ENCODE data around the gene UQCRC1.

Gene UQCRC1

GRCh38 chr3:48633256-48633655, 23.8 kb upstream of the UQCRC1 start:
- no peak for DNase-seq

- no peak for DNase-seq
Measured at GRCh38 chr3:48631516-48632448, 22.3 kb upstream of the UQCRC1 start.

- no peak for DNase-seq
Measured at GRCh38 chr3:48630833-48631232, 21.4 kb upstream of the UQCRC1 start.

GRCh38 chr3:48630407-48630806, 21.0 kb upstream of the UQCRC1 start:
- no peak for DNase-seq

- no peak for DNase-seq
Measured at GRCh38 chr3:48629894-48630293, 20.4 kb upstream of the UQCRC1 start.

- no peak for DNase-seq
Measured at GRCh38 chr3:48628277-48629017, 19.0 kb upstream of the UQCRC1 start.

DNA sequence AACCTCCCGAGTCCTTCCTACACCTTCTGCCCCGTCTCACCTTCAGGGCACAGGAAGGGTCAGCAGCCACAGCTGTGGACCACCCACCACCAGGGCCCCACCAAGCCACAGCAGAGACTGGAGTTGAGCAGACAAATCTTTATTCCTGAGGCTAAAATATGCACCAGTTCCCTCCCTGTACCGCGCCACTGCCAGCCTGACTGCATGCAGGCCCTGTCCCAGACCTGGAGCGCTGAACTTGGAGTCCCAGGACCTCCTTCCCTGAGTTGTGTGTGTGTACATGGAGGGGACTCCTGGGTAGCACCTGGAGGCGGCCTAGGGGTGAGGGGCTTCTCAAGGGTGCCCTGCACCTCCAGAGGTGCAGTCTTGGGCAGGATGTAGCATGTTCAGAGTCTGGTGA, 16.2 kb upstream of the UQCRC1 start:
- no peak for DNase-seq

DNA sequence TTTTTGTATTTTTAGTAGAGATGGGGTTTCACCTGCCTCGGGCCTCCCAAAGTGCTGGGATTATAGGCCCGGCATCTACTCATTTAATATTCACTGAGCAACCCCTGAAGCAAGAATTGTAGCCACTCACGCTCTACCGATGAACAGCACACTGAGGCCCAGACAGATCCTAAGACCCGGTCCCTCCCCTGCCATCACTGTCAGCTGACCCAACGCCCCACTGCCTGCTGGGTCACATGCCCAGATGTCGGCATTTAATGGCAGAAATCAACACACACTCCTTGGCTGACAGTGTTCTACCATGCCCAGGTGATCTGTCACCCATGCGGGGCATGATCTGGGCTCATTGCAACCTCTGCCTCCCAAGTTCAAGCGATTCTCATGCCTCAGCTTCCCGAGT, 15.3 kb upstream of the UQCRC1 start:
- no peak for DNase-seq

GRCh38 chr3:48623851-48624547, 14.6 kb upstream of the UQCRC1 start:
- DNase-seq = no peak

DNA sequence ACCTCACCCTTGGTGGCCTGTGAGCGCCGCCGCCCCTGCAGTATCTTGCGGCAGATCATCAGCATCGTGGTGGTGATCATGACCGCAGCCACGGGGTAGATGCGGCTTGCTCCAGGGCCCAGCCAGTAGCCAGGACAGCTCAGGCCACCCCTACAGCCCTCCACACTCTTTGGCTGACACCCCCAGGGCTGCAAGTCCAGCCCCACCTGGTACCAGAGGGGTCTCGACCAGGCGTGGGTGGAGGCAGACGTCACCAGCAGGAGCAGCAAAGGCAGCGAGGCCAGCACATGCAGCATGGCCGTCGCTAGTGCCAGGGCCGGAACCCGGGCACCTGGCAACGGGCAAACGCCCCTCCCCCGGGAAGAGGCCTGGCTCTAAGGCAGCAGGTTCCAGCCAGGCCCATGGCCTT, 12.0 kb upstream of the UQCRC1 start, which contains the start of gene TMEM89:
TSS of gene TMEM89 (minus strand) at position 309 of the 409 bp plus-strand sequence. CDS start at position 296, 13 bp downstream.
- no peak for DNase-seq

- no peak for DNase-seq
Measured at GRCh38 chr3:48619541-48620524, 10.4 kb upstream of the UQCRC1 start.

GRCh38 chr3:48617559-48617958, 8.1 kb upstream of the UQCRC1 start:
- no peak for DNase-seq

GRCh38 chr3:48614044-48614443, 4.6 kb upstream of the UQCRC1 start:
- DNase-seq = no peak

DNA sequence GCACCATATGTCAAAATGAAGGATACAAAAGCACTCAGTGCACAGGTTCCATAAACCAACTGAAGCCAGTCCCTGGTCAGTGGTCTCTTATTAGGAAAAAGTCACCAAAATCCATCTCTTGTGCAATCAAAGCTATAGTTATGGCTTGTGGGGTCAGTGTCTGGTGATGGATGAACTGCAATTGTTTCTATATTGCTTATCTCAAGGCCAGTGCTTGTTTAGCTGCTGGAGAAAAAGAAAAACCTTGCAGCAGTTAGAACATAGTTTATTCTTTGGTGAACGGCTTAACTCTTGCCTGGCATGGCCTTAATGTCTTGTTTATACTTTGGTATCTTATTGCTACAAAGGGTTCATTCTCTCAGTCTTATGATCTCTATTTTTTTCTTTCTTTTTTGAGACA, 2.9 kb upstream of the UQCRC1 start:
- DNase-seq = no peak

DNA sequence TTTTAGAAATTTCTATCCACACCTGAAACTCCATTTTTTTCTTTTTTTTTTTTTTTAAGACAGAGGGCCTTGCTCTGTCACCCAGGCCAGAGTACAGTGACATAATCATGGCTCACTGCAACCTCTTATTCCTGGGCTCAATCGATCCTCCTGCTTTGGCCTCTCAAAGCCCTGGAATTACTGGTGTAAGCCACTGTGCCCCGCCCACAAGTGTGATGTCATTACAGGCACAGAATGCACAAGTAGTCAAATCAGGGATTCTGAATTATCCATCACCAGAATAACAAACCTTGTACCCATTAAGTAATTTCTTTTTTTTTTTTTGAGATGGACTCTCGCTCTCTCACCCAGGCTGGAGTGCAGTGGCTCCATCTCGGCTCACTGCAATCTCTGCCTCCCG, 1.9 kb downstream of the UQCRC1 start:
- no peak for DNase-seq

- no peak for DNase-seq
Measured at GRCh38 chr3:48601622-48601994, 7.8 kb downstream of the UQCRC1 start.

- DNase-seq = no peak
Measured at GRCh38 chr3:48600711-48601621, 8.5 kb downstream of the UQCRC1 start.

DNA sequence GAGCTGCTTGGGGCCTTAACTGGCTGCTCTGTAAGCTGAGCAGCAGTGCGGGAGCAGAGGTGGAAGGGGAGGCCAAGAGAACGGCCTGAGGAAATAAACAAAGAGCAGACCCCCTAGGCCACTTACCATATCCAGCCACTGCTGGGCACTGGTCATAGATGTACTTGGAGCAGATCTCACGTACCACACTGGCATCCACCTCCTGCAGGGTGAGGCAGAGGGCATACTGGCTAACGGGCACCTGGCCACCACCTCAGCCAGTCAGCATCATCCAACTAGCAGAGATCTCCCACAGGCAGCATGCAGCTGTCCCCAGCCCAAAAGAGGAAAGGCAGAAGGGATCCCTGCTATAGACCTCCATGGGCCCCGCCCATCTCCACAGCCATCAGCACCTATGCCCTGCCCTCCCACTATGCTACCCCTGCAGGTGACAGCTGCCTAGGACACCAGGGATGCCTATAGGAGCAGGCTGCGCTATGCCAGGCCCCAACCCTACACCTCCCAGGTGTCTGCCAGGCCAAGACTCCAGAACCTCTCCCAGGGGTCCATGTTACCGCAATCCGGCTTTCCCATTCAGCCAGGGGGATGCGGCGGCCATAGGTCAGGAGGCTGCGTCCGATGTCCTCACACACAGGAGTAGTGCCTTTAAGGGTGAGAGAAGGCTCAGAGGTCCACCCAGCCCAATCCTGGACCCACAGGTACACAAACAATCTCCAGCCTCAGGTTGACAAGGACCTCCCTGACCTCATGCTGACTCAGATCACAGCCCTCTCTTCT, 9.7 kb downstream of the UQCRC1 start:
- no peak for DNase-seq

GRCh38 chr3:48599077-48599501, 10.4 kb downstream of the UQCRC1 start:
- no peak for DNase-seq
